Uterus (tissue), 4 donors: ENCODE measurements around the gene BRDT. TPM values are rescaled to one million over a fixed set of nuclear protein-coding genes. Genes with fewer than 3 reads are reported as not detected.

ENCODE experiments used
- DNase-seq, 2 donors: peaks; one replicate each; pipeline ENCODE4 v3.0.0-alpha.2; 2019 to 2020
- H3K27ac ChIP-seq, 2 donors: fragments of 200-600 bp; sonication (generic); 1 replicate in 1 of 2; 2 replicates in 1 of 2; pipeline ENCODE4 v1.5.1; 2016 to 2018
- H3K27me3 ChIP-seq, 2 donors: fragments of 200-600 bp; sonication (generic); one replicate each; pipeline ENCODE4 v1.5.1; 2018 to 2019; ENCODE audit warnings: control low read depth in 1 of 2
- H3K36me3 ChIP-seq, 2 donors: fragments of 200-600 bp; sonication (generic); one replicate each; pipeline ENCODE4 v1.5.1; 2019; ENCODE audit warnings: control low read depth in 1 of 2
- H3K4me1 ChIP-seq, 2 donors: fragments of 200-600 bp; sonication (generic); one replicate each; pipeline ENCODE4 v1.5.1; 2018 to 2019; ENCODE audit warnings: control low read depth in 1 of 2
- H3K4me3 ChIP-seq, 2 donors: fragments of 200-600 bp; sonication (generic); 1 replicate in 1 of 2; 2 replicates in 1 of 2; pipeline ENCODE4 v1.5.1; 2018 to 2019; ENCODE audit warnings: mild to moderate bottlenecking in 1 of 2
- H3K9me3 ChIP-seq, 2 donors: fragments of 200-600 bp; sonication (generic); one replicate each; pipeline ENCODE4 v1.5.1; 2019; ENCODE audit warnings: control low read depth in 1 of 2
- POLR2A ChIP-seq, 2 donors: fragments of 450-650 bp; IDR thresholded peaks; one replicate each; pipeline ENCODE4 v1.6.1; 2016; ENCODE audit warnings: antibody characterized with exemption in 2 of 2, mild to moderate bottlenecking in 1 of 2, moderate library complexity in 1 of 2
- intact Hi-C: fragments of 100-400 bp; cut with DNase I; formaldehyde crosslinking; loops from one replicate; pipeline ENCODE4 v1.15.1; 2023; ENCODE audit warnings: low total_unique reads
- total RNA-seq, 4 donors: library from RNA; depleted of rRNA in 3 of 4; stranded (reverse); fragments of >200 nt in 3 of 4; gene quantifications; one replicate each; pipeline versions ENCODE4 v1.1.0 to v1.2.4, GENCODE V29; 2014 to 2023
- TF ChIP-seq, protein P1 (sequence below), 4 experiments: fragments of 200-600 bp in 2 of 4; fragments of 450-650 bp in 2 of 4; sonication (generic) in 2 of 4; IDR thresholded peaks; one replicate each; pipeline ENCODE4 v1.5.1; 2016 to 2019; ENCODE audit warnings: antibody characterized with exemption in 4 of 4, mild to moderate bottlenecking in 2 of 4, moderate library complexity in 1 of 4
- donor health status: DM: yes; HTN: yes; CAD: no.

Gene BRDT
- total RNA-seq, 4 donors from 2014 or later: 0.14 TPM; not detected in 3

DNA sequence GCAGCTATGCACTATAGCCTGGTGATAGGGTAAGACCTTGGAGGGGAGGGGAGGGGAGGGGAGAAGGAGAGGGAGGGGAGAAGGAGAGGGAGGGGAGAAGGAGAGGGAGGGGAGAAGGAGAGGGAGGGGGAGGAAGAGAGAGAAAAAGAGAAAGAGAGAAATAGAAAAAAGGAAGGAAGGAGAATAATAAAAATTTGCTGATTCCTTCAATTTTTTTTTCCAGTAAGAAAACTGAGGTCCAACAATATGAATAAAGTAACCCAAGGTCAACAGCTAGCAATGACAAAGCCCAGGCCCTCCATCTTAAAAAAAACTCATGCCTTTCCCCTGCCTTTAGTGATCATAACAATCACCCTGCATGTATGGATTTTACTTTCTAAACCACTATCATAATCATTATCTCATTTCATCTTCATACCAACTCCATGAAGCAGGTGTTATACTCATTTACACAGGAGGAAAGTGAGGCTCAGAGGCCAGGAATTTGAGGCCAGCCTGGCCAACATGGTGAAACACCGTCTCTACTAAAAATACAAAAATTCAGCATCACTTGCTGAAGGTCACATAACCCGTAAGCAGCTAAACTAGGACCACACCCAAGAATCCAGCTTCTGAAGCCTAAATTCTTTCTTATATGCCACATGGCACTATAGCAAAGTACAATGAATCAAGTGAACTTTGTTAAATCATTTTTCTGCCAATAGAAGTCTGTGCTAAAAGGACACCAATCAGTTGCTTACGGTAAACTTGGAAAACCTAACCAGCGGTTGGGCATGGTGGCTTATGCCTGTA, 23.4 kb upstream of the BRDT start:
- Histone ChIP-seq H3K4me1 (no peaks in the 10 kb centered on the region), H3K27me3 (no peaks in the 10 kb centered on the region), H3K9me3 (no peaks in the 10 kb centered on the region), H3K4me3 (no peak overlapping the region), H3K27ac (no peak overlapping the region), H3K36me3 (no peaks in the 10 kb centered on the region)
- TF ChIP-seq, protein P1, sequence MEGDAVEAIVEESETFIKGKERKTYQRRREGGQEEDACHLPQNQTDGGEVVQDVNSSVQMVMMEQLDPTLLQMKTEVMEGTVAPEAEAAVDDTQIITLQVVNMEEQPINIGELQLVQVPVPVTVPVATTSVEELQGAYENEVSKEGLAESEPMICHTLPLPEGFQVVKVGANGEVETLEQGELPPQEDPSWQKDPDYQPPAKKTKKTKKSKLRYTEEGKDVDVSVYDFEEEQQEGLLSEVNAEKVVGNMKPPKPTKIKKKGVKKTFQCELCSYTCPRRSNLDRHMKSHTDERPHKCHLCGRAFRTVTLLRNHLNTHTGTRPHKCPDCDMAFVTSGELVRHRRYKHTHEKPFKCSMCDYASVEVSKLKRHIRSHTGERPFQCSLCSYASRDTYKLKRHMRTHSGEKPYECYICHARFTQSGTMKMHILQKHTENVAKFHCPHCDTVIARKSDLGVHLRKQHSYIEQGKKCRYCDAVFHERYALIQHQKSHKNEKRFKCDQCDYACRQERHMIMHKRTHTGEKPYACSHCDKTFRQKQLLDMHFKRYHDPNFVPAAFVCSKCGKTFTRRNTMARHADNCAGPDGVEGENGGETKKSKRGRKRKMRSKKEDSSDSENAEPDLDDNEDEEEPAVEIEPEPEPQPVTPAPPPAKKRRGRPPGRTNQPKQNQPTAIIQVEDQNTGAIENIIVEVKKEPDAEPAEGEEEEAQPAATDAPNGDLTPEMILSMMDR (IDR thresholded peaks at IDR 0.05): no peak
- TF ChIP-seq POLR2A (IDR thresholded peaks at IDR 0.05): no peak
- no peak for DNase-seq
- intact Hi-C loops: loop anchor here (5.0 kb wide), 1 partner anchor 414 kb away; no protein-coding TSS in a partner anchor

DNA sequence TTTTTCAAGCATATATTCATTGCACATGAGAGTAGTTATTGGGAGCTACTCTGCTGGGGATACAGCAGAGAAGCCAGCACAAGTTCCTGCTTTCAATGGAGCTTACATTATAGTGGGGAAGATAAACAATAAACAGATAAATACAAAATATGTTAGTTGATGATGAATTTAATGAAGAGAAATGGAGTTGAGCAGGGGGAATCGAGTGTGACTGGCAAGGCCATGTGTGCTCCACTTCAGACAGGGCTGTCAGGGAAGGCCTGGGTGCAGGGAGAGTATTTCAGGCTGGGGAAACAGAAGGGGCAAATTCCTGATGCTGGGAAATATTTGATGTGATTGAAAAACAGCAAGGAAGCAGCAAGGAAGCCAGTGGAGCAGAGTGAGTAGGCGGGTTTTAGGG, 21.2 kb upstream of the BRDT start:
- no peaks in the 10 kb centered on the region for H3K36me3 ChIP-seq
- H3K27ac ChIP-seq: no peak overlapping the region
- TF ChIP-seq POLR2A (IDR thresholded peaks at IDR 0.05): no peak
- TF ChIP-seq, protein P1 (IDR thresholded peaks at IDR 0.05): no peak
- H3K9me3 ChIP-seq: no peaks in the 10 kb centered on the region
- DNase-seq: no peak
- no peaks in the 10 kb centered on the region for H3K4me1 ChIP-seq
- no peak overlapping the region for H3K4me3 ChIP-seq
- H3K27me3 ChIP-seq: no peaks in the 10 kb centered on the region
- intact Hi-C loops: loop anchor here (5.0 kb wide), 1 partner anchor 416 kb away; no protein-coding TSS in a partner anchor

DNA sequence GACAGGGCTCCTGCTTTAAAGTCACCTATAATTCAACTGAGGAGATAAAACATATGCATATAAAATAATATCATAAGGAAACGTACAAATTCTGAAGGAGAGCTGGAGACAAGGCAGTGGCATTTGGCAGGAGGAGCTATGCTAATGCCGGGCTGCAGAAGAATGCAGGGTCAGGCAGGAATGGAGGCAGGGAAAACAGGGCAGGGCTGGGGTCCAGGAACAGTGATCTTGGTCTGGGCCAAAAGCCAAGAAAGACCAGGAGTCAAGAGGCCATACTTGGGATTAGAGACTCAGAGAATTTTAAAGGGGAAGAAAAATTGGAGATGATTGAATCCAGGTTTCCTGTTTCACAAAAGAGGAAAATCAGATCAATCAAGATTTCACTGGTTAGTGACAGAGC, 20.0 kb upstream of the BRDT start:
- DNase-seq: no peak
- Histone ChIP-seq H3K4me3 (no peak overlapping the region), H3K4me1 (no peaks in the 10 kb centered on the region), H3K27me3 (no peaks in the 10 kb centered on the region), H3K27ac (no peak overlapping the region), H3K36me3 (no peaks in the 10 kb centered on the region), H3K9me3 (no peaks in the 10 kb centered on the region)
- TF ChIP-seq, protein P1 (IDR thresholded peaks at IDR 0.05): no peak
- intact Hi-C loops: loop anchor here (5.0 kb wide), 1 partner anchor 417 kb away; no protein-coding TSS in a partner anchor

DNA sequence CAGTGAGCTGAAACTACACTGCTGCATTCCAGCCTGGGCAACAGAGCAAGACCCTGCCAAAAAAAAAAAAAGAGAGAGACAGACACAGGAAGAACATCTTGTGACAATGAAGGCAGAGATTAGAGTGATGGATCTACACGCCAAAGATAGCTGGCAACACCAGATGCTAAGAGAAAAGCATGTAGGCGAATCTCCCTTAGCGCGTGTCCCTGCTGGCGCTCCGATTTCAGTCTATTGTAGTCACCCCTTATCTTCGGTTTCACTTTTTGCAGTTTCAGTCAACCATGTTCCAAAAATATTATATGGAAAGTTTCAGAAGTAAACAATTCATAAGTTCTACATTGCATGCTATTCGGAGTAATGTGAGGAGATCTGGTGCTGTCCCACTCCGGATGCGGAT, 11.6 kb upstream of the BRDT start:
- intact Hi-C loops: no loop called here
- no peak for DNase-seq
- no peaks in the 10 kb centered on the region for H3K27me3 ChIP-seq

DNA sequence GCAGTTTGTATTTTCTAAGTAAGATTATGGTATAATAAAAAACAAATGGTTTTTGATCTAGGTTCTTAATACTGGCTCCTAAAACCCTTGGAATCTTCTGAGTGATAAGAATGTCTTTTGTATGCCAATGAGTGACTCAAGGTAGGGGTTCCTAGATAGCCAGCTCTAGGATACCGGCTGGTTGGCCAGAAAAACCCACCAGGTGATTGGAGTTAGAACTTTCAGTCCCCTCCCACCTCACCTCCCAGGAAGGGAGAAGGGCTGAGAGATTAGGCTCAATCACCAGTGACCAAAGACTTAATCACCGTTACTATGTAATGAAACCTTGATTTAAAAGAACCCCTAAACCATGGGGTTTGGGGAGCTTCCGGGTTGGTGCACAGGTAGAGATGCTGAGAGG, 8.7 kb upstream of the BRDT start:
- intact Hi-C loops: no loop called here
- H3K4me1 ChIP-seq: no peaks in the 10 kb centered on the region
- H3K36me3 ChIP-seq: no peaks in the 10 kb centered on the region
- no peak overlapping the region for H3K27ac ChIP-seq
- H3K4me3 ChIP-seq: no peak overlapping the region
- no peaks in the 10 kb centered on the region for H3K9me3 ChIP-seq
- H3K27me3 ChIP-seq: no peaks in the 10 kb centered on the region
- no peak for TF ChIP-seq POLR2A (IDR thresholded peaks at IDR 0.05)
- TF ChIP-seq, protein P1 (IDR thresholded peaks at IDR 0.05): no peak
- DNase-seq: no peak

More for the DNA sequence above, 11.6 kb upstream of the BRDT start:
- Histone ChIP-seq H3K36me3 (no peaks in the 10 kb centered on the region), H3K4me3 (no peak overlapping the region), H3K4me1 (no peaks in the 10 kb centered on the region), H3K9me3 (no peaks in the 10 kb centered on the region), H3K27ac (no peak overlapping the region)
- TF ChIP-seq POLR2A (IDR thresholded peaks at IDR 0.05): no peak
